ENCODE results near the gene GNGT1. TPM values are rescaled to one million over a fixed set of nuclear protein-coding genes. Genes with fewer than 3 reads are reported as not detected.

GNGT1 gene
- total RNA-seq, 2 donors from 2014 or later: not detected

DNA sequence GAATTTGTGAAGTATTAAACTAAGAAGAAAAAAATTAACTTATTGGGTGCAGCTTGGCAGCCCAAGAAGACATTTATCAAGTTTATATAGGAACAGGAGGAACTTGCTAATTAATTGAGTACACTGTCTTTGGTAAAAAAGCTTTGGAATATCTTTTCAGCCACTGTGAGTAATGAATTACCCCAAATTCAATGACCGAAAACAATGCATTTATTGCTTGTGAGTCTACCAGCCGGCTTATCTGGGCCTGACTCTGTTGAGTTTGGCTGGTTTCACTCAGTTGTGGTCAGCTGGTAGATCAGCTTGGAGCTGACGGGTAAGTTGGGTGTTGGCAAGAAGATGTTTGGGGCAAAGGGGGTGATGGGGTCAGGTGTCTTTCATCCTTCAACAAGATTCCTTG, 26.8 kb downstream of the GNGT1 start:
- no peak for DNase-seq (ENCODE audit: low spot score)
- intact Hi-C loops (cut with DNase I): no loop called here

DNA sequence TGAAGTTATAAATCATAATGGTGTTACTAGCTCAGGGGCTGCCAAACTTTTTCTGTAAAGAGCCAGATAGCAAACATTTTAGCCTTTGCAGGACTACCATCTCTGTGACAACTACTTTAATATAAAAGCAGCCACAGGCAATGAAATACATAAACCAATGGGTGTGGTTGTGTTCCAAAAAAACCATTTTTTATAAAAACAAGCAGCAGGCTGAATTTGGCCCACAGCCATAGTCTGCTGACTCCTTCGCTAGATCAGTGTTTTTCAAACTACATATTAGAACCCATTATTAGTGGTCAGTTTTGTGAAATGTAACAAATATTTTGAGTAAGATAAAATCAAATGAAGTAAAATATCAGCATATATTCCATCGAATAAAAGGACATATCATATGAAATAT, 28.7 kb downstream of the GNGT1 start:
- intact Hi-C loops (cut with DNase I): no loop called here
- DNase-seq (ENCODE audit: low spot score): no peak

DNA sequence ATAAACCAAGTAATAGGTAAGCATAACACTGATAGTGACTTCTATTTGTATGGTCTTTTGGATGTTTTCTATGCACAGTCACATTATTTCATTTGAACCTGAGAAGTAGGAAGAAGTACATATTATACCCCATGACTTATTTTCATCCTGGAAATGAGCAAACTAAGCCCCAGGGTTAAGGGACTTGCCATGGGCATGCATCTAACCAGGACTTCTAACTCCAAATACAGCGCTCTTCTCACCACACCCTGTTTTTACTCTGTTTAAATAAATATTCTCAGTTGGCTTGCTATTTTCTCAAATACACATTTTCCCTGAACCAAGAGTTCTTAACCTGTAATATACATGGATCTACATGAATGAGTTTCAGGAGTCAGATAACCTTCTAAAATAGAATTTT, 31.5 kb downstream of the GNGT1 start:
- intact Hi-C loops (cut with DNase I): no loop called here
- DNase-seq (ENCODE audit: low spot score): no peak

DNA sequence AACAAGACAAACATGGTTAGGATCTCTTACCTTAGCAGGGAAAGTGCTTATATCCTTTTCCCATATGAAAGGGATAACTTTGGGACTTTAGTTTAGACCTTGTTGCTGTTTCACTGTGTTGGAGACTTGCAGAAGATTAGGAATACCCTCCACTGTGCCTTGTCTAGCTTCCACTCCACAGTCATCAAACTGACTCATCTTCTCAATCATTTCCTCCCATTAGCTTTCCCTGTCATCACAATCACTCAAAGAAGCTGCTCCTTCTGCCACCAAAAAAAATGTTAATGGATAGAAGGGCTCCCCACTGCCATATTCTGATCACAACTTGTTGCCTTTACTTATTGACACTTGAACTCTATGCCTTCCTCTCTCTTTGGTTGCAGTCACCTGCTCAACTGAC, 31.9 kb downstream of the GNGT1 start:
- intact Hi-C loops (cut with DNase I): no loop called here
- no peak for DNase-seq (ENCODE audit: low spot score)

- intact Hi-C loops (cut with DNase I): no loop called here
Measured at GRCh38 chr7:93941945-93942344, 35.6 kb downstream of the GNGT1 start.

GRCh38 chr7:93943816-93944540, 37.6 kb downstream of the GNGT1 start:
- intact Hi-C loops (cut with DNase I): no loop called here
- DNase-seq (ENCODE audit: low spot score): no peak

More at GRCh38 chr7:93941945-93942344, 35.6 kb downstream of the GNGT1 start:
- no peak for DNase-seq (ENCODE audit: low spot score)

DNA sequence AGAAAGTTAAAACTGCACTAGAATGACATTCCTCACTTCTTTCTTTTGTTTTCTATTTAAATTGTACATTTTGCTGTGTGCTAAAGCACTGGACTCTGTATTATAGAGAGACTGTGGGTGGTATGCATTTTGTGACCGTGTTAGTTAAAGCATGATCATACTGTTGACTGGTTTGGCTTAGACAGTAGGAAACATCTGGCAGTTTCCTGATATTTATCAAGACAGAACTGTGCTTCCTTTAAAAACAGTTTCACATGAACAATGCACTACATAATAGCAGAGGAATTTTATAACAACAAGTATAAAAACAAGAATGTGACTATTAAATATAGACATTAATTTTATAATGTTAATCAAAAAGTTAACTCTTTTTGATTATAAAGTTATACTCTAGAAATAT, 38.3 kb downstream of the GNGT1 start:
- no peak for DNase-seq (ENCODE audit: low spot score)
- intact Hi-C loops (cut with DNase I): no loop called here

GRCh38 chr7:93945083-93945482, 38.7 kb downstream of the GNGT1 start:
- intact Hi-C loops (cut with DNase I): no loop called here

DNA sequence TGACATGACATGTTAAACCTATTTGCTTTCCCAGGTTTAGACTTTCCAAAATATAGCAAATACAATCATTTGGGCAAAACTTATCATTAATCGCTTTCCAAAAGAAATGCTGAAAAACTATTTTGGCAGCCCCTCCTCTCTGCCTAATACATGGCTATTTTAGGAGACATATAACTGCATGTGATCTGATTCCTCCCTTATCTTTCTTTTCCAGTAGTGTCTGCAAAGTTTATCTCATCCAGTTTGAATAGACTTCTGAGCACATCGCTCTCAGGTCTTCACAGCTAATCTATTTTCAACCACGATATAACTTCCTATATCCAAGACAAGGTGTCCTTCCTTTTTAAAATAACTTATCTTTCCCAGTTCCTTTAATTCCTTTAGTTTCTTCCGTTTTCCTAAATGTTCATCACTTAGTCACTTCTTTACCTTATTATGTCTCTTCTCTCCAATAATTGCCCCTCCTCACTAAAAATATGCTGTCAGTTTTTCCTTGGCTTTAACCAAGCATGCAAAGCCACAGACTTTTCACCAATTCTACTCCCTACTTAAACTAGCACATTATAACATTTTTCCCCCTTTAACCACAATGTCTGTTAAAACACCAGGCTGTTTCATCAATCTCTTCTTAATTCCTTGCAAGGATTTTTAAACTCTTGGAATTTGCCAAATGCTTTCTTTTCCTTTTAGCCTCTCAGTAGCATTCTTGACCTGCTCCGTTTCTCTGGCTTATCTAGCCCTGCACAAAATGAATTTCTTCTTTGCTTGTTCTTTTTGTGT, 39.6 kb downstream of the GNGT1 start:
- DNase-seq (ENCODE audit: low spot score): no peak
- intact Hi-C loops (cut with DNase I): no loop called here

More at GRCh38 chr7:93945083-93945482, 38.7 kb downstream of the GNGT1 start:
- no peak for DNase-seq (ENCODE audit: low spot score)

DNA sequence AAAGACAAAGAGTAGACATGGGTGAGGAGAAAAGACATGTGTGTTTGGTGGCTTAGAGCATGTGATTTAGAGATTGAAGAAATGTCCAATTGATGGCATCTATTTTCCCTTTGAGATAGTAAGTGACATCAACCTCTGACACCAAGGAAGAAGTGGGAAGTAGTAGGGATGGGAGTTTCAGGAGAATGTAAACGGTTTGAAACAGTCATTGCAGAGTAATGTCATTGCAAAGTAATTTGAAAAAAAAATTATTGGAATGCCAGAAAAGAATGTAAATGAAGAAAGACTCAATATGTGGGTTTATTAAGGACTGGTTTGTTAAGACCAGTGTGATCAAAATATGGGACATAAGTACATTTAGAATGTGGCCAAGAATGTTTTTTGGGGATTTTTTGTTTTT, 41.7 kb downstream of the GNGT1 start:
- intact Hi-C loops (cut with DNase I): no loop called here
- no peak for DNase-seq (ENCODE audit: low spot score)

GRCh38 chr7:93948873-93949272, 42.5 kb downstream of the GNGT1 start:
- intact Hi-C loops (cut with DNase I): no loop called here
- no peak for DNase-seq (ENCODE audit: low spot score)

DNA sequence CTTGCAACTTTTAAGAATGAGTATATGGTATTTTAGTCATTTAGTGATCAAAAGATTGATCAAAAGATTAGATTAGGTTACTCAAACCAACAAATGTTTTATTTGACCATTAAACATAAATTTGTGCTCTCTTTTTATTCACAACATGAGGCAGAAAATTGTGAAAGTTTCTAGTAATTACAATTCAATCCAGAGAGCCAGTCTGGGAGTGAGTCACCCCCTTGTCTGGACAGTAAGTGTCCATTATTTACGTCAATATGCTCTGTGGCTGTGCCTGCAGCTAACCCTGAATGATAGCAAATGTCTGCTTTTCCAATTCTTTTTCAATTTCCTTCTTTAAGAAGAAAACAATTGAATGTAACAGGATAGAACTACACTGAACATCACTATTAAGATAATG, 43.1 kb downstream of the GNGT1 start:
- no peak for DNase-seq (ENCODE audit: low spot score)
- intact Hi-C loops (cut with DNase I): no loop called here

DNA sequence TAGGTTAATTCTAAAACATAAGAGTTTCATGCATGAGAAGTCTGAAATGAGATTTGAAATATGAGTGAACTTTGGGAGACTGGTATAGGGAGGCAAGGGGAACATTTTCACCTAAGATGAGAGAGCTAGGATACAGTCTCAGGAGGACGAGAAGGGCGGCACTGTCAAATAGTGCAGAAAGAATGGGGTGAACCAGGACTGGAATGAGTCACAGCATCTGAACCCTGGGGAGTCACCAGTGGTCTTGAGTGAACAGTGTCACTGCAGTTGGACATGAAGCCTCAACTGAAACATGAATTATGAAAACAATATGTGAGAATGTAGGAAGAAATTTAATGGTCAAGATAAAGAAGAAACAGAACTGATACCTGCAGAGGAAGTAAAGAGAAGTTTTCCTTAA, 48.9 kb downstream of the GNGT1 start:
- DNase-seq (ENCODE audit: low spot score): no peak
- intact Hi-C loops (cut with DNase I): no loop called here

DNA sequence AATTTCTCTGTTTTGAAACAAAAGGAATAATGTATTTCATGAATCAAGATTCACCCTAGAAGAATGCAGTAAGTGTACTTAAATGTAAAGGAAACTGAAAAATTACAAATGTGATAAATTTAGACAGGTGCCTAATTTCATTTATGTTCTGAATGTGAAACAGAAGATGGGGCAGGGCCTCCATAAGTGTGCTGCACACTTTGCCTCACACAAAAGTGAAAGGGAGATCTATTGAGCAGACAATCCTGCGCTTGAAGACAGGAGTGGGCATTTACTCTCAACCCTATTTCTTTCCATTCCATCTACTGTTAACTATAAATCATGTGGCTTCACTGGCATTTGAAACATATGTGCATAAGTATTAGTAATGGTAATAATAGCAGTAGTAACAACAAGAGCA, 51.4 kb downstream of the GNGT1 start:
- DNase-seq (ENCODE audit: low spot score): no peak
- intact Hi-C loops (cut with DNase I): no loop called here

GRCh38 chr7:93958216-93958615, 51.8 kb downstream of the GNGT1 start:
- intact Hi-C loops (cut with DNase I): no loop called here
- DNase-seq (ENCODE audit: low spot score): no peak

DNA sequence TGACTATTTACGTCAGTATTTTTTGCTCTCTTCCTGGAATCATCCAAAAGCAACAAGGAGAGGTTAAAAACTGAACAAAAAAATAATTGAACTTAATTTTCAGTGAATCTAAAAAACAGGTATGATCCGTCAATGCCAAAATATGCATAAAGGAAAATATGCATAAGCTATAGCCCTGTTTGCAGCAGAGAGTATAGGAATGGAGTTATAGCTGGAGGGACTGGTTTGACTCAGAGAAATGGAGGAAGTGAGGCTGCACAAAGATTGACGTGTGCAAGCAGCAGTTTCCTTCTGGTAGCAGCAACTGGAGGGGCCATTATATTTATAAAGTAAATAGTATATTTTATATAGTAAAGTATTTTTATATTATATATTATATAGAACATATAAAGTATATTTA, 52.3 kb downstream of the GNGT1 start:
- intact Hi-C loops (cut with DNase I): no loop called here

More for the DNA sequence above, 52.3 kb downstream of the GNGT1 start:
- DNase-seq (ENCODE audit: low spot score): no peak

Other genes starting within 250 kb of the GNGT1 start
- 1 to 10 TPM; 2.3 to 4.9 TPM for gene TFPI2, start 15.8 kb upstream of the GNGT1 start, total RNA-seq
- 10 to 100 TPM; 22.7 to 24.1 TPM for gene GNG11, start 15.2 kb downstream of the GNGT1 start, total RNA-seq
- gene BET1, start 97.8 kb downstream of the GNGT1 start, total RNA-seq: 10 to 100 TPM; 17.0 to 19.2 TPM

Data from posterior vena cava (tissue), 2 donors.